HG03103 (cell line): ENCODE results near the gene KRTAP21-2.
"Not testable (repeated sequence)": the region's sequence is repeated elsewhere in the genome, so short reads cannot be mapped to it uniquely, and the experiment has no call there.

ENCODE experiments used
- ATAC-seq: cut with Tn5 transposase; IDR thresholded peaks from one replicate; pipeline ENCODE4 v1.9.1; 2021; ENCODE audit warnings: low read depth; ENCODE audit not compliant: unreplicated experiment

KRTAP21-2 gene

DNA sequence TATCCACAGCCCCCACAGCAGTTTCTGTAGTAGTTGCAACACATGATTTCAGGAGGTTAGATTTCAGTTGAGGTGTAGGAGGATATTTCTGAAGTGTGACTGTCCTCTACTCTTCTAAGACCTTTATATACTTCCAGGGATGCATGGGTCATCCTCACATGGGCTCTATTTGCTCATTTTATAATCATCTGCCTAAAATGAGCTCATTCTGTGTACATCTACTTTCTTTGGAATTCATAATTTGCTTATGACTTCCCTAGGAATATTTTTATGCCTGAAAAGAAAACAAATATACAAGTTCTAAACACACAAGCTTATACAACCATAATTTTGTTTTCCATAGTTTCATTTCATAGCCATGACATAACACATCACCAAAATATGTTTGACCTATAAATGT lies at the start of gene KRTAP21-2:
Gene KRTAP21-2, minus strand, starts transcription at position 101 of the 400 bp plus-strand sequence. Its CDS starts 57 bp downstream, at position 44.
- no peak for ATAC-seq

DNA sequence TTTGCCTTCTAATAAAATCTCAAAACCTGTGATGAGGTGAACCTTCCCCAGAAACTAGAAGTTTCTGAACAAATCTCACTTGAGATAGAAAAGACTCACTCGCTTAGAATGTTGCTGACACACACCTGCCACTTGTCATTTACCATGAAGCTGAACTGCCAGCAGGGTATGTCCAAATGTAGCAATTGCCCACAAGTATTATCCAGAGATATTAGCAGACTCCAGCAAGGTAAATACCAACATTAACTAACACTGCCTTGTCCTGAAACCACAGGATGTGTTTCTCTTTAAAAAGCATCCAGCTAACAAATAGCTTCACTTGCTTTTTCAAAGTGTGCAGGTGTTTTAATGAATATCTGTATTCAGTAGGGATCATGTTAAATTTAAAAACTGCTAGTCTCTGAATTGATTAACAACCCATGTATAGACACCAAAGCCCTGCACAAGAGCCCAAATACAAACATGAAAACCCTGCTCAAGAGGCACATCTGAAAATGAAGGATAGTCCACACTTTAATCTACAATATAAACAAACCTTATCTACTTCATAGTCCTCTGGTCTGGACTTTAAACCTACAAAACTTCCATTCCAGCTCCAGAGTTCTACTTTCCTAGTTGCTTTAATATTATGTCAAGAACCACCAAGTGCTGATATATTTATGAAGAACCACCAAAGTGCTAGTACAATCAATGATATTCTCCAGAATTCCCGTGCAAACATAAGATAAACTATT lies 46.7 kb upstream of the KRTAP21-2 start:
- ATAC-seq: no peak

DNA sequence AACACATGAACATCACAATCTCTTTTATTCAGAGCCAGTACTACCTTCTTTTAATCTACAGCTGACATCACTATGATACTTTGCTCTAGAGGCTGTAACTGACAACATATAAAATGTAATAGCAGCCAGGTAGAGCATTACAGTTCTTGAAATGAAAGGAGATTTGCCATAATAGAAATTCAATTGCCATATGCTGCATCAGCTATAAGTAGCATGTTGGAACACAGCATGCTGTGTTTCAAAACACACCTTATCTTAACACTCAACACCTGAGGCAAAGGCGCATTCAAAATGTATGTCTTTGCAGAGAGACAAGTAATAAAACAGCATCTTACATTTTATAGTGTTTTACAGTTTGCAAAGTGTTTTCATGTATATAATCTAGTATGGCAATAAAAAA lies 32.2 kb upstream of the KRTAP21-2 start:
- no peak for ATAC-seq

DNA sequence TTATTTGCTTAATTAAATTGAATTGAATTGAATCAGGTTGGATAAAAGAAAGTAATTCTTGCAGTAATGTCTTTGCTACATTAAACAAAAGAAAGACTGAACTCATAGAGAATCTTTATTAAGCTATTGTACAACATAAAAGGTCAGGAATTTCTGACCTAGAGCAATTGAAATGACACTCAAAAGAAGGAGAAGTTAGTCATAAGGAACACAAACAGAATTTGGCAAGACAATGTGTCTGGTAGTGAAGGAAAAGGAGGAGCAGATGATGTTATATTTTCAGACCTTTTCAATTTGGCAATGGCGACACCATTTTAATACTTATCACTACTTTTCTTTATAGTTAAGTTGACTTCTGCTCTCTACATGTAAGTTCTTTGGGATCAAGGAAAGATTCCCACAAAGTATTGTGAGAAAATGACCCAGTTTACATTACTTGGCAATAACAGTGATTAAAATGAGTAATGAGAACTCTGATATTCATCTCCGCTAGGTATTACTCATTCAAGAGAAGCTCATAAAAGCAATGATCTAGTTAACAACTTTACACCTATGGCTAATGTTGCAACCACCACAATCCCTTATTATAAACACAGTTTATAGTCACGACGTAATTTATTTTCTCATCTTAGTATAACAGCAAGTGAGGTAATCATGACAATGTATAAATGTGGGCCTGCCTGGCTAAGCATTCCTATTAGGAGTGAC lies 22.8 kb upstream of the KRTAP21-2 start:
- no peak for ATAC-seq

DNA sequence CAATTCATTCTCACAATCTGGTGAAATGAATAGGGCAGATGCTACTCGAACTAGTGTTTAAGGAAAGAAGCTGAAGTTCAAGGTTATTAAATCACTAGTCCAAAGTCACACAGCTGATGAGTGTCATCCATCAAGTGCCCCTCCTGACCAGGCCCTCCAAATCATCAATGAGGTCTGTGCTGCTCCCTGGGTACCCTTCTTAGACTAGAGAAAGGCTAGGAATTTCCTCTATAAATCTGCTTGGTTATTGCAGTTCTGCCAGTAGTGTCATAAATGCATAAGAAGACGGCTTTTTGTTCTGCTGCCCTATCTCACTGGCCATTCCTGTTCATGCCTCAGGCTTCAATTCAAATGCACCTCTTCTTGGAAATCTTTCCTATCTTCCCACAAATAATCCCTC lies 13.7 kb upstream of the KRTAP21-2 start:
- ATAC-seq: no peak

DNA sequence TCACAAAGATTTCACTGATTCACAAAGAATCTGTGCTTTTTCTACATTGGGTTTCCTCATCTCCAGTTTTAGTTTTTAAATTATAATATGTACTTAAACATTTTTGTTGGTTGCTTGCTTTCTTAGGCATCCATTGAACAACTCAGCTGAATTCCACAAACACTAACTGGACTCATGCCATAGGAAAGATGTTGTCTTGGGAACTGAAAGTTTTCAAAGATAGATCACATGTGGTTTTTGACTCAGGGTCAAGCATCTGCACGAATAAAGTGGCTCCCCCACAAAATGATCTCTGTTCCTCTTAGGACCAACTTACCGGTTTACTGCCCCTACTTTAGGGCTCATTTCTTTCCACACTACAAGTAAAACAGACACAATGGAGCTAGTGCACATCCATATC lies 11.2 kb upstream of the KRTAP21-2 start:
- no peak for ATAC-seq

DNA sequence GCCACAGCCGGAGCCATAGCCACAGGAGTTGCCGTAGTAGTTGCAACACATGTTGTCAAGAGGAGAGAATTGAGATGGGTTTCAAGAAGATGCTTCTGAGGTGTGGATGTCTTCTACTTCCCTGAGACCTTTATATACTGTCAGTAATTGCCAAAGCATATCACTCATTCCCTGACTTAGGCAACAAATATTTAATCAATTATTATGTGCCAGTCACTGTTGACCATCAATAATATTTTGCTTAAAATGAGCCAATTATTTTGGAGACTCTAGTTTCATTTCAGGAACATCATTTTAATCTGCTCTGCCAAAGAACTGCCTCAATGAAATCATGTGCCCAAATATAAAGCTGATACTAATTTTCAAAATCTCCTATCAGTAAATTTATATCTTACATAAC lies 8.3 kb upstream of the KRTAP21-2 start, which contains the start of gene KRTAP21-1:
Gene KRTAP21-1, minus strand, starts transcription at position 101 of the 400 bp plus-strand sequence. Its CDS starts 50 bp downstream, at position 51.
- not testable (repeated sequence) for ATAC-seq

GRCh38 chr21:30740462-30740861 lies 6.6 kb downstream of the KRTAP21-2 start:
- ATAC-seq: no peak

DNA sequence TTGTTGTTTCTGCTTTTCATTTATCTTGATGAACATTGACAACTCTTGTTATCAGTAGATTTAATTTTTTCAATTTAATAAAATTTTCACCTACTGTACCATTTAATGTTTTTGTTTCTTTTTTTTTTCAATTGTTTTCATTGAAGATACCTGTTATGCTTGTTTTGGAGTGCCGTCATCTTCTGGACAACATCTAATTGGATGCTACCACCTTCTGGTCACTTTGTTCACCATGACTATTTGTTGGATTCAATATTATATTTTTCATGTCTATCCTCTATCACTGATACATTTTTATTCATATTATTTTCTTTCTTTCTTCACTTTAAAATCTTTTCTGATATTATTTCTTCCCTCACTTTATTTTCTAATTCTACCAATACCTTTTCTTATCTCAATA lies 14.0 kb downstream of the KRTAP21-2 start:
- ATAC-seq: no peak

DNA sequence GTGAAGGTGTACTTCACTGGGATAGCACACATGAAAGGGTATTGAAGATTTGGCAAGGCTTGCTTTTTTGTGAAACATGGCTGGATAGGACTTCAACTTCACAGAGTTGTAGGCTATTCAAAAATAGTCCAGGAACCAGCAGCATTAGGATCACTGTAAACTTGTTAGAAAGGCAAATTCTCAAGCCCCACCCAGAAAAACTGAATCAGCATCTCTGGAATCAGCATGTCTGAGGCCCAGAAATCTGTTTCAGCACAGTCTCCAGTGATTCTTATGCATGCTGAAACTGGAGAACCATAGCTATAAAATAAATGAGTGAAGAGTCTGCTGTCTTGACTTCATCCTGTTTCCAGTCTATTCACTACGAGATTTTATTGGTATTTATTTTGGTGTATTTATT lies 20.3 kb downstream of the KRTAP21-2 start:
- ATAC-seq: no peak

- no peak for ATAC-seq
Observed at GRCh38 chr21:30719401-30719800, 27.7 kb downstream of the KRTAP21-2 start.

DNA sequence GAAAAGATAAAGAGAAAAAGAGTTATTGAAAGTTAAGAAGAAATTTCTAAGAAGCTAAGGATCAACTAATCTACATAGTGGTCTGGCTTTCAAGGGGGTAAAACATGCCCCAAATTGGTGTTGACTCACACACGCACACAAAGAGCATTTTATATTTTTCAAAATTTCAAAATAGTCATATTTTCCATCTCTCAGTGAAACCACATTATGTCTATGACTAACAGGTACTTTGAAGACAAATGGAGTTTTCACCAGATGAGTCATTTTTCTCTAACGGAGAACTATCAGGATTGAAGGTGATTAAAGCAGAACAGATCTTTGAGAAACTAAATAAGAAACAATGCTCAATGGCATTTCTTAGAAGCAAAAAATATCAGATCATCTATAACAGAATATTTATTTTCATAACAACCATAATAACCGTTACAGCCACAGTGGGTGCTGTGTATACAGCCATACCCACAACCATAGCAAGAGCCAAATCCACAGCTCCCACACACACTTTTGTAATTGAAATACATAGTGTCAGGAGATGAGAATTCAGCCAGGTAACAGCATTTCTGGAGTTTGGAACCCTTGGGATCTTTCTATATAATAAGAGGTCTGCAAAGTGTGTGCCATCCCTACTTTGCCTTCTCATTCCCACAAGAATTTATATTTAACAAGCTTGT lies 28.7 kb downstream of the KRTAP21-2 start, which contains the start of gene KRTAP21-3:
Gene KRTAP21-3, minus strand, starts transcription at position 539 of the 671 bp plus-strand sequence. Its CDS starts 18 bp downstream, at position 521.
- no peak for ATAC-seq

DNA sequence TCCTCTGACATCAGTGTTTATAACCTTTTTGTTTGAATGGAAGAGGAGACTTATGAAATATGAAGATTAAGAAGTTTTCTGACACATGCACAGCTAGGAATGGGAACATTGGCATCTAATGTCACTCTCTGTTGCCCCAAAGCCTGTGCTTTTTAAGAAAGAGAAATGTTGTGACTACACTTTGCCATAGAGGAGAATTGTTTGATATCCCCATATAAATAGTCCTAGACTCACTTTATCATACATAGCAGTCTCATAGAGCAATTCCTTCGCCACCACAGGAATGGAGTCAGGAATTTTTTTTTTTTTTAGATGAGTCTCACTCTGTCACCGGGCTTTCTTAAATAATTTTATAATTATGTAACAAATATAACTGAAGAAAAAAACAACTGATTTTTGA lies 30.0 kb downstream of the KRTAP21-2 start:
- ATAC-seq: no peak

GRCh38 chr21:30714946-30715345 lies 32.1 kb downstream of the KRTAP21-2 start:
- ATAC-seq: no peak

- ATAC-seq: no peak
Observed at GRCh38 chr21:30714456-30714855, 32.6 kb downstream of the KRTAP21-2 start.

- ATAC-seq: no peak
Observed at GRCh38 chr21:30713766-30714165, 33.3 kb downstream of the KRTAP21-2 start.

GRCh38 chr21:30710499-30710898 lies 36.6 kb downstream of the KRTAP21-2 start:
- no peak for ATAC-seq

DNA sequence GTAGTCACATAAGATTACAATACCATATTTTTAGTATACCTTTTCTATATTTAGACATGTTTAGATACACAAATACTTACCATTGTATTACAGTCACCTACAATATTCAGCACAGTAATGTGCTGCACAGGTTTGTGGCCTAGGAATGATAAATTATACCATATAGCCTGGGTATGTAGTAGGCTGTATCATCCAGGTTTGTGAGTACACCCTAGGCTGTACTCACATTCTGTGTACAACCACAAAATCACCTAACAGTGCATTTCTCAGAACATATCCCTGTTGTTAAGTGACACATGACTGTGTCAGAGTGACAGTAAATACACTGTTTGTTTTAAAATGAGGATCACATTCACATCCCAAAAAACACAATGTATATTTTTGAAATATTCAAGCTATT lies 39.6 kb downstream of the KRTAP21-2 start:
- no peak for ATAC-seq
